ENCODE measurements around the gene APOBEC3B.
"Not testable (repeated sequence)": the region's sequence is repeated elsewhere in the genome, so short reads cannot be mapped to it uniquely, and the experiment has no call there.

Gene APOBEC3B

GRCh38 chr22:39037071-39037470, 54.9 kb downstream of the APOBEC3B start:
- not testable (repeated sequence) for DNase-seq

- DNase-seq = no peak
Observed at GRCh38 chr22:39039306-39040126, 57.4 kb downstream of the APOBEC3B start.

- not testable (repeated sequence) for DNase-seq
Observed at GRCh38 chr22:39040155-39040537, 58.0 kb downstream of the APOBEC3B start.

GRCh38 chr22:39040538-39041296, 58.6 kb downstream of the APOBEC3B start, which contains the start of gene APOBEC3F:
TSS of gene APOBEC3F (plus strand) at chr22:39040864. CDS start at chr22:39040961, 97 bp downstream.
- DNase-seq = not testable (repeated sequence)

GRCh38 chr22:39041908-39042307, 59.8 kb downstream of the APOBEC3B start:
- no peak for DNase-seq

All from NCI-H1048 (cell line).